GM21447 (cell line): ENCODE results near the gene BRD3.
"Not testable (repeated sequence)": the region's sequence is repeated elsewhere in the genome, so short reads cannot be mapped to it uniquely, and the experiment has no call there.

Experiments used
- ATAC-seq: cut with Tn5 transposase; IDR thresholded peaks from one replicate; pipeline ENCODE4 v1.9.1; 2021; ENCODE audit not compliant: unreplicated experiment

BRD3 gene

GRCh38 chr9:133993635-133994253 is 74.1 kb downstream of the BRD3 start:
- ATAC-seq = no peak

- ATAC-seq = peak; percentile 42
Observed at GRCh38 chr9:133992780-133993634, 74.8 kb downstream of the BRD3 start.

DNA sequence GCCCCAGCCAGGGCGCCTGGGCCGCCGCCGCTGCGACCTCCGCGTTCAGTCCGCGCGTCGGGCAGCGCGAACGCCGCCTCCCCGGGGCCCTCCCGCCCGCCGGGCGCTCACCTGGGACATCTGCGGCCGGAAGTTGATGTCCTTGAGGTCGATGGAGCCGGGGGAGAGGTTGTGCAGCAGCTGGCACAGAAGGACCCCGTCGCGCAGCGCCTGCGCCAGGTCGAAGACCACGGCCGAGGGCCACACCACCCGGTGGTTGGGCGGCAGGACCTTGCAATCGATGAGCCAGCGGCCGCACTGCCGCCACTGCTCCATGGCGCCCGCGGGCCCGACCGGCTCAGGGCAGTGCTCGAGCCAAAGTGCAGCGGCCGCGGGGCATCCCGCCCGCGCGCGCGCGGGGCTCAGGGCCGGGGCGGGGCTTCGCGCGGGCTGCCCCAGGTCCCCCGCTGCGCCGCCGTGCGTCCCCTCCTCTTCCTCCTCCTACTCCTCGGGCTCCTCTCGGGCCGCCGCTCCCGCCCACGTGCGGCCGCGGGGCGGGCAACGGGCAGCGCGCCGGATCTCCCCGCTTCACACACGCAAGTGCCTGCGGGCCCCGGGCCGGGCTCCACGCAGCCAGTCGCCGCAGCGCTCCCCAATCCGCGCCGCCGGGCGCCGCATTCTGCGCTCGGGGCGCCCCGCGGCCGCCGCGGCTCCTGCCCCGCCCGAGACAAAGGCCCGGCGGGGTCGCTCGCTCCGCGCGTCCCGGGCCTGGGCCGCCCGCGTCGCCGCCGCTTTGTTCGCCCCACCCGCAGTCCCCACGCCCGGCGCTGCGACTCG is 75.7 kb downstream of the BRD3 start, which contains the start of gene VAV2:
Gene VAV2, minus strand, starts transcription at position 361 of the 816 bp plus-strand sequence. Its CDS starts 46 bp downstream, at position 315.
- peak; percentile 45 for ATAC-seq

DNA sequence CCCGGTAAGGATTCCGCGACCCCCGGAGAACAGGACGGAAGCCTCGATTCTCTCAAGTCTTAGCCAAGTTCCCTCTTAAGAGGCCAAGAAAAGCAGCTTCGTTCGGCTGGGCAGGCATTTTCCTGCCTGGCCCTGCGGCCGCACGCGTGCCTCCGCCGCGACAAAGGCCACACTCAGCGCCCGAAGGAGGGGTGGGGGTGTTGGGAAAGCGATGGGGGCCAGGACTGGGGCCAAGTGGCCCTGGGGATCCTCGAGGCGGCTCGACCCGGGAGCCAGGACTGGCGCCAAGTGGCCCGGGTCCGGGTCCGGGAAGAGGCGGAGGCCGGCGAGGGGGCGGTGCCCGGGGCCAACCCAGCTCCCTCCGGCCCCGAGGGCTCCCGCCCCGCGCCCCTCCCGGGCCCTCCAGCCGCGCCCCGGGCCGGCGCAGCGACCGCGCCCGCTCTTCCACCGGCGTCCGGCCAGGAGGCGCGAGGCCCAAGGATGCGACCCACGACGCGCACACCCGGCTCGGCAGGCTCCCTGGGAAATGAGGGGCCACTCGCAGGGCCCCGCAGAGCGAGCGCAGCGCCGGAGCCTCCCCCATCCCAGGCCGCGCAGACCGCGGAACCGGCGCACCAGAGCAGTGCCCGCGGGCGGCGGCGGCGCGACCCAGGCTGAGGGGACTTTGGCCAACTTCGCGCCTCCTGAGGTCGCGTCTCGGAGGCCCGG is 76.5 kb downstream of the BRD3 start:
- ATAC-seq = peak; percentile 8

DNA sequence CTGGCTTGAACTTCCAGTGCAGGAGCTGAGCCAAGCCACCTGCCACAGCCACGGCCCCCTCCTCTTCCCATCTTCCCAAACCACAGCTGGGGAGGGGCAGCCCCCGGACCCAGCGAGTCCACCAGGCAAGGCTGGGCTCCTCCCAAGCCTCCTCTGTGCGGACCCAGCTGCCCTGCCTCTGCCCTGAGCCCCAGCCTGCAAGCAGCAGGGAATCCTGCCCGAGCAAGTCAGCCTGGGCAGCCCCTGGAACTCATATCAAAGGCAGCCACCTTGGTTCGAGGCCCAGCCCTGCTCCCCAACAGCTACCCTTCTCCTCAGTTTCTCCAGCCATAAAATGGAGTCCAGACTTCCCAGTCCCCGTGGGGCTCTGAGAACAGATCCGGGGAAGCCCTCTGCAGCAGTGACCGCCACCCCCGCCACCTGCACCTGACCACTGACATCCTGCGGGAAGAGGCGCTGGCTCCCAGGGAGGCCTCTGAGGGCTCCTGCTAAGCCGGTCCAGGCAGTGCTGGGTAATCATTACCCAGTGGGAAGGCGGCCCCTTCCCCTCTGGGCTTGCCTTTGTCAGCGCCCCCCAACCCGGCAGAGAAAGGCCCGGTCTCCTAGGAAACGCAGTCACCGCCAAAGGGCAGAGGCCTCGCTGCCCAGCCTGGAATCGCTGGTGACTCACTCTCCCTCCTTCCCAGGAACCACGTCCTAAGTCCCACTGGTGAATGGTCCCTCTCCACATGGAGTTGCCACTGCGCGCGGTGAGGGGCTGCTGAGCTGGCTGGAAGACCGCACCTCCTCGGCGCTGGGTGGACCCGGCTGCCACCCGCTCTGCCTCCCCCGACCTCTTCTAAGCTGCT is 77.2 kb downstream of the BRD3 start:
- no peak for ATAC-seq

GRCh38 chr9:133989625-133990365 is 78.0 kb downstream of the BRD3 start:
- ATAC-seq = no peak

GRCh38 chr9:133988771-133989170 is 79.1 kb downstream of the BRD3 start:
- ATAC-seq = not testable (repeated sequence)

GRCh38 chr9:133987946-133988665 is 79.7 kb downstream of the BRD3 start:
- ATAC-seq = no peak

GRCh38 chr9:133987446-133987788 is 80.4 kb downstream of the BRD3 start:
- no peak for ATAC-seq

DNA sequence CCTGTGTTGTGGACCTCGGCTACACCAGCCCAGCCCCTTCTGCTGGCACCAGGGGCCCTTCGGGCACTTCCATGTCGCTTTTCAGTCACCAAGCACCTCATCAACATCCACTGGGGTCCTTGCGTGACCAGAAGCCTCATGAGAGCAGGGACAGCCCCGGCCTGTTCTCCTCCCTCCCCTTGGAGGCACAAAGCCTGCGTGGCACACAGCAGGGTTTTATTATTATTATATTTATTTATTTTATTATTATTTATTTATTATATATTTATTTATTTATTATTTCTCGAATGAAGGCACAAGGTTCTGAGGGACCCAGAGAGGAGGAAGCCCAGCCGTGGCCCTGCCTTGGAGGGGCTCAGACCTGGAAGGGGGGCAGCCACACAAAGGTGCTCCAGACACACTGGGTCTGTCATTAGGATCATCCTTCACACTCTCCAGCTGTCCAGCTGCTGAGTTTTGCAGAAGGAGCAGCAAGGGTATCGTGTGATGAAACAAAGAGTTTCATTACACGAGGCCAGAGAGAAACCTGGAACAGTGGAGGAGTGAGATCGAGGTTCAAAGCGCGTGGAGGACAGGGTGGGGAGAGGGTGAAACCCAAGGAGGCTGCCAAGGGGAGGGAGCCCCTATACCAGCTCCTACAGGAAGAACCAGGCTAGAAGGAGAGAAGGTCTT is 80.9 kb downstream of the BRD3 start:
- ATAC-seq = no peak

DNA sequence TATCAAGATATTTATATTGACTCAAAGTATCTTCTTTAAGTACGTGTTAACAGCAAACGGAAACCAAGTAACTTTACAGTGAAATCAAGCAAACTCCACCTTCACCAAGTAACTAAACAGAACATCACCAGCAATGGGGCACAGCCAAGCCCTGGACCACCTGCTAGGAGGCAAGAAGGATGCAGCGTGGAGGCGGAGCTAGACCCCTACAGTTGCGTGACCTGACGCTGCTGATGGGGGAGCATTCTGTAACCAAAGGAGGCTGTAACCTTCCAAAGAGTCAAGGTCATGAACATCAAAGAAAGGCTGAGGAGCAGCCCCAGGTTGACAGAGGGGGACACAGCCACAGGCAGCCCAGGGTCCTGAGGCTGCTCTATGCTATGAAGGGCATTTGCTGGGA is 81.8 kb downstream of the BRD3 start:
- ATAC-seq = no peak

DNA sequence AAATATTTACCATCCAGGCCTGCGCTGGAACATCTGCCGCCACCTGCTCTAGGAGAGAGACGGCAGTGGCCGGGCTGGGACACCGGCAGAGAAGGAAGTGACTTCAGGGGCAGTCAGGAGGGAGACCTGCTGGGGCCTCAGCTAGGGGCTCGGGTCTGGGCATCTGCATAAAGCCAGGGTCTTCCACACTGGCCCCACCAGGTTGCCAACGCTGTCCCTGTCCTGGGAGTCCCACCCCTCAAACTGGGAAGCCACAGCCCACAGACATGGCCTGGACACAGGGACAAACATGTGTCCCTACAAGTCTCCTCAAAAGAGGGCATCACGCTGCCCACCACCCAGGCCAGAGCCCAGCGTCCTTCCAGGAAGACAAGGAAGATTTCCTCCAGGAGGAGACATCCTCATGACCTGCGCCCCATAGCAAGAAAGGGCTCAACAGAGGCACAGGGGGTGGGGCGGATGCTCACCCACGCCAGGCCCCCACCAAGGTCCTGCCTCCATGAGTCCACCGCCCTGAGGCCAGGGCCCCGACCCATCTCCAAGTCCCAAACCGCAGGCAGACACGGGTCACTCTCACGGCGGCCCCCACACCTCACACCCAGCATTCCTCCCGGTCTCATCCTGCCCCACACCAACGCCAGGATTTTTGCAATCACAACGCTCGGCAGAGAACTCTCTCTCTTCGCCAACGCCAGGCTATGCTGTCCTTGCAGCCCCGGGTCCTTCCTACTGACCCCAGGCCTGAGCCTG is 84.7 kb downstream of the BRD3 start:
- ATAC-seq = no peak

DNA sequence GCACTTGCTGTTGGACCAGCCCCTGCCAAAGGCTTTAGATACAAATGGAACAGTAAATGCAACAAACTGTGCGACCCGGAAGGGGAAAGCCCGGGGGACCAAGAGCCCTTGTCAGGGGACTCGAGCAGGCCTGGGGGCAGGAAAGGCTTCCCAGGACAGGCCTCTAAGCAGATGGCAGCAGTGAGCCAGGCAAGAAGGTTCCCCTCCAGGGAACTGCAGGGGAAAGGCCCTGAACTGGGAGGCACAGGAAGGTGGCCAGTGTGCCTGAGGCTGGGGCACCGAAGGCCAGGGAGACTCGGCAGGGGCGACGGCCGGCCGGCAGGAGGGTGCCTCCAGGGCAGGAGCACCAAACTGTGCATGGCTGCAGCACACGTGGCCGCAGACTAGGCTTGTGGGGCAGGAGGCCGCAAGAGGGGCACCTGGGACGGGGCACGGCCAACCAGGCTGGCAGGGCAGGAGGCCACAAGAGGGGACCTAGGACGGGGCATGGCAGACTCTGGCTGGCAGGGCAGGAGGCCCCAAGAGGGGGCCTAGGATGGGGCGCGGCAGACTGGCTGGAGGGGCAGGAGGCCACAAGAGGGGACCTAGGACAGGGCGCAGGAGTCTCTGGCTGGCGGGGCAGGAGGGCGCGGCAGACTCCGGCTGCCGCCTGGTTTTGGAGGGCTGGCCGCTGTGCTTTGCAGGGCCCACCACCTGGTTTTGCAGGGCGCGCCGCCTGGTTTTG is 85.7 kb downstream of the BRD3 start:
- no peak for ATAC-seq

GRCh38 chr9:133981589-133981957 is 86.3 kb downstream of the BRD3 start:
- no peak for ATAC-seq

DNA sequence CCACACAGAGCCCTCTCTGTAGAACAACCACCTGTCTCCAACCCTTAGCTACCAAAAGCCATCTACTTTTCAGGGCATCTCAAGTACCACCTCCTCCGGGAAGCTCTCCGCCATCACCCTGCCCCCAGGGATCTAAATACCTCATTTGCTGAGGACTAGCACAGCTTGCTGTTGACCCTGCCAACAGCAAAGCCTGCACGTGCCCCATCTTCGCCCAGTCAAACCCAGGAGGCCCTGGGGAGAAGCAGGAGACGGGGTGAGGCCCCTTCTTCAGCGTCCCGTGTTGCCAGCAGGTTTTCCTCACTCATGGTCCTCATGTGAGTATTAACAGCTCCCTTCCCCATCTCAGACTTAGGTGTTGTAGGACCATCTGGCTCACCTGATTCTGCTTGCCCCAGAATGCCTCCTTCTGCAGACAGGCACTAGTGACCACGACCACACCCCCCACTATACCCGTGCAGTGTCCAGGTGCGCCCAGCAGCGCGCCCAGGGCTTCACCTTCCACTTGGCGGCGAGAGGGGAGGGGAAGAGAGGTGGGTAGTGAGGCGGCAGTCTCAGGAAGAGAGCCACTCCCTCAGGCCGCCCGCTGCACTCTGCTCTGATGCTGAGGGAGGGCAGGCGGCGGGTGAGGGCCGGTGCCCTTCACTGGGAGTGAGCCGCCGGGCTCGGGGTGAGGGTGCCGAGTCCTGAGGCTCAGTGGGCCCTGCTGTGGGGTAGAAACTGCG is 86.8 kb downstream of the BRD3 start:
- ATAC-seq = no peak
